T-helper 1 cell (primary cell): ENCODE results near the gene TWNK.

Experiments used
- DNase-seq, 5 donors: peaks; one replicate each; pipeline ENCODE4 v3.0.0-alpha.2; 2012 to 2020

The TWNK gene

GRCh38 chr10:100997360-100998182 is 10.2 kb downstream of the TWNK start:
- DNase-seq, result peak; percentile 60 to 68 (median 63)

GRCh38 chr10:100998183-100998990 is 11.0 kb downstream of the TWNK start:
- peak; percentile 46 to 63 (median 55) for DNase-seq

GRCh38 chr10:100998991-100999741 is 11.8 kb downstream of the TWNK start:
- DNase-seq, result peak; percentile 61 to 76 (median 69)

GRCh38 chr10:100999742-101000126 is 12.4 kb downstream of the TWNK start, which contains the start of gene LZTS2:
Gene LZTS2, plus strand, starts transcription at chr10:100999808. Its CDS starts 2,731 bp downstream, at chr10:101002539.
- no peak for DNase-seq

- DNase-seq, result no peak
Observed at GRCh38 chr10:101000127-101000914, 13.0 kb downstream of the TWNK start.

GRCh38 chr10:101000915-101001658 is 13.7 kb downstream of the TWNK start:
- no peak for DNase-seq

GRCh38 chr10:101001659-101002035 is 14.3 kb downstream of the TWNK start:
- no peak for DNase-seq

GRCh38 chr10:101002456-101002855 is 15.1 kb downstream of the TWNK start:
- DNase-seq, result no peak

- no peak for DNase-seq
Observed at GRCh38 chr10:101003639-101004206, 16.4 kb downstream of the TWNK start.

- DNase-seq, result no peak
Observed at GRCh38 chr10:101005361-101005760, 18.0 kb downstream of the TWNK start.

GRCh38 chr10:101005869-101006567 is 18.7 kb downstream of the TWNK start:
- DNase-seq, result no peak

GRCh38 chr10:101006593-101007098 is 19.3 kb downstream of the TWNK start:
- no peak for DNase-seq

GRCh38 chr10:101007099-101007711 is 19.9 kb downstream of the TWNK start:
- no peak for DNase-seq

- no peak for DNase-seq
Observed at GRCh38 chr10:101007915-101008822, 20.8 kb downstream of the TWNK start.

GRCh38 chr10:101008823-101009423 is 21.6 kb downstream of the TWNK start:
- DNase-seq, result no peak

GRCh38 chr10:101010329-101010728 is 23.0 kb downstream of the TWNK start:
- no peak for DNase-seq

GRCh38 chr10:101011517-101012423 is 24.4 kb downstream of the TWNK start:
- no peak for DNase-seq
